AML-193 (cell line): Measurements from ENCODE around the gene ZNF507.
"Not testable (repeated sequence)": the region's sequence is repeated elsewhere in the genome, so short reads cannot be mapped to it uniquely, and the experiment has no call there.

Source experiments
- DNase-seq, 2 experiments: peaks; one replicate each; lab custom pipeline; 2025; lab: John Stamatoyannopoulos, UW

ZNF507 gene

DNA sequence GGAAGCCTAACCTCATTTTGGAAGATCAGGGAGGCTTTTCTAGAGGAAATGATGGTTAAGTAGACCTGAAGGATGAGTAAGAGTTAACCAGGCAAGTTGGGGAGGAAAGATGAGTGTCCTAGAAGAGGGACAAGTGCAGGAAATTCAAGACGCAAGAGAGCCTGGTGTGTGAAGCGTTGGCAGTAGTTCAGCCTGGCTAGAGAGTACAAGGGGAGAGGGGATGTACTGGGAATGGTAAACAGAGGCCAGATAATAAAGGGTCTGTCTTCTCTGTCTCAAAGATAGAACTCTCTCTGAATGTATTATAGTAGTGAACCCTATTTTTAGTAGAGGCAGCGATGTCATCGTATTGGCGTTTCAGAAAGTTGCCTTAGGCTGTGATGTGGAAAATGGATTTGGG, 69.8 kb downstream of the ZNF507 start:
- no peak for DNase-seq

DNA sequence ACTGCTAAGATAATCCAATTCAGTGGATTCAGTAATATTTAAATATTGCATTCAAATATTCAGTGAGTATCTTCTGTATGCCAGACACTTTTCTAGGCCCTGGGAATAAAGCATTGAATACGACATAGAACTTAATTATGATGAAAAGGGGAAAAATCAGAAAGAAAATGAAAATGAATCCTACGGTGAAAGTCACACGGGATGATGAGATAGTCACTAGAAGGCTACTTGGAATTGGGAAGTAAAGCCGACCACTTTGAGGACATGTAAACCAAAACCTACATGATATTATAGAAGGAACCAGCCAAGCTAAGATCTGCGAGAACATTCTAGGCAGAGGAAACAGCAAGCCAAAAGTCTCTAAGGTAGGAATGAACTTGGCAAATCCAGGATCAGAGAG, 70.3 kb downstream of the ZNF507 start:
- no peak for DNase-seq

DNA sequence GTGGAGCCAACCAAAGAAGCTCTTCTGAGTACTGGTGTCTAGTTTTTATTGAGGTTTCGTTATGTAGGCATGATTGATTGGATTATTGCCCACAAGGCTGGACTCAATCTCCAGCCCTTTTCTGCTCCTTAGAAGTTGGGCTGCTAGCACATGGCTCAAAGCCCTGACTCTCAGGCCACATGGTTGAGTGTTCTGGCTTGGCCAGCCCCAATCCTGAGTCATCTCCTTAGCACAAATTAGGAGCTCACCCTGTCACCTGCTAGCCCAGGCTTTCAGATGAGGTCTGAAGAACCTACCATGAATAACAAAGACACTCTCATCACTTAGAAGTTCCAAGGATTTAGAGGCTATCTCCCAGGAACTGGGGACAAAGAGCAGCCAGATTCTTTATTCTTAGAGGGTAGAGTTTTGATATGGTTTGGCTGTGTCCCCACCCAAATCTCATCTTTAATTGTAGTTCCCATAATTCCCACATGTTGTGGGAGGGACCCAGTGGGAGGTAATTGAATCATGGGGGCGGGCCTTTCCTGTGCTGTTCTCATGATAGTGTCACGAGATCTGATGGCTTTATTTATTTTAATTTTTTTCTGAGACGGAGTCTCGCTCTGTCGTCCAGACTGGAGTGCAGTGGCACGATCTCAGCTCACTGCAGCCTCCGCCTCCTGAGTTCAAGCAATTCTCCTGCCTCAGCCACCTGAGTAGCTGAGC, 71.5 kb downstream of the ZNF507 start:
- DNase-seq = no peak

DNA sequence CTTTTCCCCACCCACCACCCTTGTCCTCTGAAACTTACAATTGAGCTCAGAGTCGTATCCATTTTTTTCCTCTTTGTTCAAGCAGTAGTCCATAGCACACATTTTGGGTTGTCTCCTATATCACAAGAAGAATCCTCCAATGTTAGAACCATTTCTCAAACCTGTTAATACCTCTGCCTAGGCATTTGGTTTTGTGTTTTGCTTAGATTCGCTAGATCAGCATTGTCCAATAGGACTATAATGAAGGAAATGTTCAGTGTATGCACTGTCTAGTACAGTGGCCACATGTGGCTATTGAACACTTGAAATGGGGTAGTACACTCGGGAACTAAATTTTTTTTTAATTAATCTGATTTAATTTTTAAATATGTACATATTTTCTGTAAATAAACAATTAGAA, 72.7 kb downstream of the ZNF507 start:
- no peak for DNase-seq

DNA sequence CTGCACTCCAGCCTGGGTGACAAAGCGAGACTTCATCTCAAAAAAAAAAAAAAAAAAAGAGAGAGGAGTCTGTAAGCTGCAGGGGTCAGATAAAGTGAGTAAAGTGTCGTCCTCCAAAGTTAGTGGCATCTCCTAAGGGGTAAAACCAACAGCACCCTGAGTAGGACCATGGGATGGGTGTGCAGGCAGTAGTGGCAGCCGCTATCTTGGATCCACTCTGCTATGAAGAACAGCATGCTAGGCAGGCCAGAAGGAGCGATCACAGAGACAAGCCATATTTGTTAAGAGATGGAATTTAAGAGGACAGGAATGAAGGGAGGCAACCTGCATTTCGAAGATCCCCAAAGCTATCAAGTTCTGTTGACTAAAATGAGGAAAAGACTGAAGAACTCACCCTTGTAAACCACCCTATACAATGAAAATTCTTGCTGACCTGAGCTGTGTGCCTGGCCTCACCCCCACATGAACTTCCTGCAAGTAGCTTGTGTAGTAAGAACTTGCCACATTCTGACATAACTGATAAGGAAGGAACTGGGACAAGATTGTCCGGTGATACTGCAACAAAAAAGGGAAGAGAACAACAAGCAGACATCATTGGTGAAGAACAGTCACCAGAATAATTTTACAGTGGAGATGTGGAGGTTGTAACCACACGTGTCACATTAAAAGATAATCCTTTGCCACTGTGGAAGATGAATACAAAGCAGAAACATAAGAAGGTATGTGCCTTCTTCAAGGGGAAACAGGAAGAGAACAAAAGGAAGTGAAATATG, 76.4 kb downstream of the ZNF507 start:
- peak; percentile 86 to 89 for DNase-seq

DNA sequence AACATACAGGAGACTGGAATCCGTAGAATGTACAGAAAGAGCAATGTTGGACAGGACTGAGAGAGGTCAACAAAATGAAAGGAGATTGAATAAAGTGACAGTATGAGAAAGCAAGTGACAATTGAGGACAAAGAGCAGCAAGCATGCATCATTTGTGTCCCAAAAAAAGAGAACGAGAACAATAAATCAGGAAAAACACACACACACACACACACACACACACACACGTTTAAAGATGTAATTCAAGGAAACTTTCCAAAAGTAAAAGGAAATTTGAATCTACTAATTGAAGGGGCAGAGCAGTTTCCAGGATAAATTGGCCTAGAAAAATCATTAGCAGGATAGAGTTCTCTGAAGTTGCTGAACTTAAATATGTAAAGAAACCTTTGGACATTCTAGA, 77.0 kb downstream of the ZNF507 start:
- no peak for DNase-seq

DNA sequence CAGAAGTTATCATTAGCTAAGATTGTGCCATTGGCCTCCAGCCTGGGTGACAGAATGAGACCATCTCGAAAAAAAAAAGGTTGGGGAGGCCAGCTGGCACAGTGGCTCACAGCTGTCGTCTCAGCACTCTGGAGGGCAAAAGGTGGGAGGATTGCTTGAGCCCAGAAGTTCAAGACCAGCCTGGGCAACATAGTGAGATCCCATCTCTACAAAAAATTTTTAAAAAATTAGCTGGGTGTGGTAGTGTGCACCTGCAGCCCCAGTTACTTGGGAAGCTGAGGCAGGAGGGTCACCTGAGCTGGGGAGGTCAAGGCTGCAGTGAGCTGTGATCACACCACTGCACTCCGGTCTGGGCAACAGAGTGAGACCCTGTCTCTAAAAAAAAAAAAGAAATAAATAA, 78.5 kb downstream of the ZNF507 start:
- not testable (repeated sequence) for DNase-seq

DNA sequence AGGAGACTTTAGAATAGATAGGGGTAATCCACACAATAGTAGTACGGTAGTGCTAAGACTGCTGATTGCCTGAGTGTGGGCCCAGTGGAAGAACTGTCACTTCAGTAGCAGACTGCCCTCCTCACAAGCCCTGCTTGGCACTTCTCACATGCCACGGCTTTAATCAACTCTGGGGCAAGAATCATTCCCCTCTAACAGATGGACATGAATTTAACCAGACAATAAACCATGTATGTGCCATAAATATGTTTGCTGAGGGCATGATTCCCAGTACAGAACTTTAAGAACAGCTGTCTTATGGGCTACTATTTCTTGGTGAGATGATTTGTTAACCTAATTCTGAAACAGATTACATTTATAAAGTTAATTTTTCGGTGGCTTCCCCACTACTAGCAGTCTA, 82.1 kb downstream of the ZNF507 start:
- no peak for DNase-seq

DNA sequence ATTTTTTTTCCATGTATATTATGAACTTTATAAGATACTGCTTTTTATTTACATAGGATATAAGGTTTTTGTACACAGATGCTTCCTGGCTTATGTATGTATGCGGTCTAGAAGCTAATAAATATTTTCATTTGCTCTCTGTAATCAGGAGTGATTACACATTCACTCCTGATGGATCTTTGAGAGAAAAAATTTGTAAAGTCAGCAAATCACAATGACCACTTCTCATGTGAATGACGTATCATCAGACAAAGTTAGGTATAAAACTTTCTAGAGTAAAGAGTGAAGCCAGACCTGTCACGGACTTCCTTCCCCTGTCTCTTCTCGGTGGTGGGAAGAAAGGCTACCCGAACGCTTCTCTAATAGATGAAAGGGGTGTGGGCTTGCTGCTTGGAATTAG, 91.3 kb downstream of the ZNF507 start:
- DNase-seq = no peak

DNA sequence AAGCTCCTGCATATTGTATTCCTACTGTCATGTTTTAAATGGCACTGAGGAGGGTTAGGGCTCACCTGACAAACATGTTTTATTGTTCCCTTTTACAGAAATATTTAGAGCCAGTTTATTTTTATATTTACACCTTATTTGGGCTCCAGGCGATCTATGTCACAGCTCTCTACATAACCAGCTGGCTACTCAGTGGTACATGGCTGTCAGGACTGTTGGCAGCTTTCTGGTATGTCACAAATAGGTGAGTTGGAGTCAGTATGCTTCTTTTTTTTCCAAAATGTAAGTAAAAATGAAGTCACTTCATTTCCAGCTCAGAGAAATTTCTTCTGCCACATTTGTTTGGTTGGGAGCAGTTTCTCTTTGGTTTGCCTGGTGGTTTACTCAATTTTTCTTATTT, 91.7 kb downstream of the ZNF507 start:
- no peak for DNase-seq
